NCI-H146 treated with DMSO at 0.1 percent for 48 hours (cell line): Measurements from ENCODE around the gene ITPR2.

Experiments used
- DNase-seq: peaks from one replicate; lab custom pipeline; 2025; ENCODE audit not compliant: unreplicated experiment; lab: John Stamatoyannopoulos, UW

Gene ITPR2

GRCh38 chr12:26599096-26599695, 233.8 kb downstream of the ITPR2 start:
- no peak for DNase-seq

GRCh38 chr12:26595806-26596205, 237.2 kb downstream of the ITPR2 start:
- no peak for DNase-seq

GRCh38 chr12:26580619-26581018, 252.4 kb downstream of the ITPR2 start:
- no peak for DNase-seq

- DNase-seq, result no peak
These were observed 256.7 kb downstream of the ITPR2 start for GRCh38 chr12:26576266-26576665.

- DNase-seq, result no peak
These were observed 259.6 kb downstream of the ITPR2 start for GRCh38 chr12:26573225-26573909.

- no peak for DNase-seq
These were observed 260.9 kb downstream of the ITPR2 start for GRCh38 chr12:26572137-26572536.

- DNase-seq, result no peak
These were observed 261.4 kb downstream of the ITPR2 start for GRCh38 chr12:26571560-26571959.

- DNase-seq, result no peak
These were observed 265.9 kb downstream of the ITPR2 start for GRCh38 chr12:26567126-26567525.

GRCh38 chr12:26566675-26567074, 266.3 kb downstream of the ITPR2 start:
- DNase-seq, result no peak

- no peak for DNase-seq
These were observed 266.8 kb downstream of the ITPR2 start for GRCh38 chr12:26566186-26566585.

GRCh38 chr12:26564391-26564790, 268.6 kb downstream of the ITPR2 start:
- DNase-seq, result no peak

- no peak for DNase-seq
These were observed 269.4 kb downstream of the ITPR2 start for GRCh38 chr12:26563552-26563951.

GRCh38 chr12:26557326-26557725, 275.7 kb downstream of the ITPR2 start:
- DNase-seq, result no peak

GRCh38 chr12:26556916-26557315, 276.1 kb downstream of the ITPR2 start:
- no peak for DNase-seq

GRCh38 chr12:26555139-26555538, 277.9 kb downstream of the ITPR2 start:
- no peak for DNase-seq

GRCh38 chr12:26554332-26554731, 278.7 kb downstream of the ITPR2 start:
- no peak for DNase-seq

- DNase-seq, result no peak
These were observed 281.6 kb downstream of the ITPR2 start for GRCh38 chr12:26551385-26551784.

GRCh38 chr12:26548227-26548626, 284.8 kb downstream of the ITPR2 start:
- DNase-seq, result no peak

GRCh38 chr12:26546535-26547314, 286.3 kb downstream of the ITPR2 start:
- DNase-seq, result no peak

- no peak for DNase-seq
These were observed 293.9 kb downstream of the ITPR2 start for GRCh38 chr12:26539131-26539530.

- DNase-seq, result no peak
These were observed 295.3 kb downstream of the ITPR2 start for GRCh38 chr12:26537651-26538050.

GRCh38 chr12:26537126-26537525, 295.9 kb downstream of the ITPR2 start:
- DNase-seq, result no peak
